HEK293 (cell line): ENCODE data around the gene CHRNA5.

Experiments
- CTCF ChIA-PET: fragments of 350-600 bp; formaldehyde crosslinking; extraction: SDS; loops from one replicate; lab custom pipeline; 2021; ENCODE audit warnings: antibody characterized with exemption; lab: Yijun Ruan, JAX
- POLR2A ChIA-PET: fragments of 300-600 bp; formaldehyde crosslinking; extraction: SDS; loops from one replicate; lab custom pipeline; 2020; ENCODE audit warnings: antibody characterized with exemption, inconsistent platforms; lab: Yijun Ruan, JAX
- H3K27ac ChIP-seq: fragments of 200-500 bp; sonication (Bioruptor generic); 2 replicates; pipeline ENCODE4 v1.5.1; 2014; ENCODE audit warnings: low read depth, low read length, control low read depth, inconsistent platforms; ENCODE audit errors: extremely low read depth
- H3K36me3 ChIP-seq, 2 experiments: fragments of 200-500 bp in 1 of 2; sonication (Bioruptor generic) in 1 of 2; 1 replicate in 1 of 2; 2 replicates in 1 of 2; pipeline ENCODE4 v1.5.1; 2014 to 2017; ENCODE audit warnings: inconsistent platforms in 2 of 2, low read length in 2 of 2; ENCODE audit not compliant: control insufficient read depth in 2 of 2, insufficient read depth in 1 of 2
- H3K4me1 ChIP-seq: fragments of 200-500 bp; sonication (Bioruptor generic); 2 replicates; pipeline ENCODE4 v1.5.1; 2014; ENCODE audit warnings: mild to moderate bottlenecking, low read length, inconsistent platforms; ENCODE audit not compliant: control insufficient read depth, insufficient read depth
- H3K4me3 ChIP-seq: 2 replicates; pipeline ENCODE4 v1.5.1; 2011; ENCODE audit warnings: low read depth, mild to moderate bottlenecking, control low read depth, low read length, moderate library complexity
- H3K9me3 ChIP-seq: fragments of 200-500 bp; sonication (Bioruptor generic); 2 replicates; pipeline ENCODE4 v1.5.1; 2014; ENCODE audit warnings: low read depth, low read length, inconsistent platforms; ENCODE audit not compliant: control insufficient read depth, insufficient read depth
- BCL11A ChIP-seq: fragments of 450-650 bp; formaldehyde crosslinking; IDR thresholded peaks from 2 replicates; pipeline ENCODE4 v1.5.1; 2016; ENCODE audit warnings: low read depth, missing biosample characterization, missing genetic modification characterization
- MYNN ChIP-seq: fragments of 450-650 bp; formaldehyde crosslinking; IDR thresholded peaks from 2 replicates; pipeline ENCODE4 v1.5.1; 2016; ENCODE audit warnings: missing biosample characterization, missing genetic modification characterization, borderline replicate concordance
- ZEB2 ChIP-seq: fragments of 450-650 bp; formaldehyde crosslinking; IDR thresholded peaks from 2 replicates; pipeline ENCODE4 v1.5.1; 2016; ENCODE audit warnings: missing biosample characterization, missing genetic modification characterization
- ZNF155 ChIP-seq: fragments of 450-650 bp; formaldehyde crosslinking; IDR thresholded peaks from 2 replicates; pipeline ENCODE4 v1.5.1; 2016; ENCODE audit warnings: missing biosample characterization, missing genetic modification characterization
- ZNF221 ChIP-seq: fragments of 450-650 bp; formaldehyde crosslinking; IDR thresholded peaks from 2 replicates; pipeline ENCODE4 v1.5.1; 2017; ENCODE audit warnings: missing biosample characterization, missing genetic modification characterization, borderline replicate concordance
- ZNF302 ChIP-seq: fragments of 450-650 bp; formaldehyde crosslinking; IDR thresholded peaks from 2 replicates; pipeline ENCODE4 v1.5.1; 2016; ENCODE audit warnings: missing biosample characterization, missing genetic modification characterization, low read depth
- ZNF560 ChIP-seq: fragments of 450-650 bp; formaldehyde crosslinking; IDR thresholded peaks from 2 replicates; pipeline ENCODE4 v1.5.1; 2017; ENCODE audit warnings: missing biosample characterization, missing genetic modification characterization, borderline replicate concordance
- ZNF585B ChIP-seq: fragments of 450-650 bp; formaldehyde crosslinking; IDR thresholded peaks from 2 replicates; pipeline ENCODE4 v1.5.1; 2016; ENCODE audit warnings: missing biosample characterization, missing genetic modification characterization
- ZNF610 ChIP-seq: fragments of 450-650 bp; formaldehyde crosslinking; IDR thresholded peaks from 2 replicates; pipeline ENCODE4 v1.5.1; 2016; ENCODE audit warnings: missing biosample characterization, missing genetic modification characterization, borderline replicate concordance
- ZSCAN23 ChIP-seq: fragments of 450-650 bp; formaldehyde crosslinking; IDR thresholded peaks from 2 replicates; pipeline ENCODE4 v1.5.1; 2016; ENCODE audit warnings: missing biosample characterization, missing genetic modification characterization
- TF ChIP-seq, protein P1 (sequence below): fragments of 450-650 bp; formaldehyde crosslinking; IDR thresholded peaks from 2 replicates; pipeline ENCODE4 v1.5.1; 2017; ENCODE audit warnings: missing biosample characterization, missing genetic modification characterization
- TF ChIP-seq, protein P2 (sequence below): fragments of 450-650 bp; formaldehyde crosslinking; IDR thresholded peaks from 2 replicates; pipeline ENCODE4 v1.5.1; 2016; ENCODE audit warnings: missing biosample characterization, missing genetic modification characterization
- TF ChIP-seq, protein P3 (sequence below): fragments of 450-650 bp; formaldehyde crosslinking; IDR thresholded peaks from 2 replicates; pipeline ENCODE4 v1.5.1; 2016; ENCODE audit warnings: missing biosample characterization, missing genetic modification characterization
- TF ChIP-seq, protein P4 (sequence below): fragments of 450-650 bp; IDR thresholded peaks from 2 replicates; pipeline ENCODE4 v1.5.1; 2018; ENCODE audit warnings: missing biosample characterization, missing genetic modification characterization
- TF ChIP-seq, protein P5 (sequence below): fragments of 450-650 bp; formaldehyde crosslinking; IDR thresholded peaks from 2 replicates; pipeline ENCODE4 v1.5.1; 2016; ENCODE audit warnings: missing biosample characterization, missing genetic modification characterization

Gene CHRNA5

DNA sequence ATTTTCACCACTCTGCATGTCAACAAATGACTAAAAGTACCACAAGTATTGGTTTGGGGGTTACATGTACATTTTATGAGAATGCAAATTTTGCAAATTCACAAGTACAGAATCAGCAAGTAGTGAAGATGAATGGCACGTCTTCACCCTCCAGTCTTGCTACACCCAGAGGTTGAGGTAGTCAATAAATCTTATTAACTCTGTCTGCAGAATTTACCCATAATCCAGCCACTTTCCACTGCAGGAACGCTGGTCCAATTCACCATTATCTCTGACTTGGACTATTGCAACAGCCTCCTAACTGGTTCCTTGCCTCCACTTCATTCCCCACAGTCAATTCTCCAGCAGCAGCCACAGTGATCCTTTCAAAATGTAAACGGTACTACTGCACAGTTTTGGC lies 14.5 kb upstream of the CHRNA5 start:
- ChIA-PET CTCF (no interaction called here), POLR2A (interaction anchor here (0.6 to 3.3 kb wide), 3 partner anchors 10 to 112 kb away, joined by 3 to 23 read pairs (median 20); partner anchors contain the start of genes CHRNA5 and PSMA4)
- H3K4me1 ChIP-seq: no peaks in the 10 kb centered on the region
- no peak overlapping the region for H3K4me3 ChIP-seq
- H3K36me3 ChIP-seq: peaks cover 46 to 55% of the 10 kb centered on the region in 2 experiments
- H3K9me3 ChIP-seq: no peaks in the 10 kb centered on the region
- TF ChIP-seq, protein P1, sequence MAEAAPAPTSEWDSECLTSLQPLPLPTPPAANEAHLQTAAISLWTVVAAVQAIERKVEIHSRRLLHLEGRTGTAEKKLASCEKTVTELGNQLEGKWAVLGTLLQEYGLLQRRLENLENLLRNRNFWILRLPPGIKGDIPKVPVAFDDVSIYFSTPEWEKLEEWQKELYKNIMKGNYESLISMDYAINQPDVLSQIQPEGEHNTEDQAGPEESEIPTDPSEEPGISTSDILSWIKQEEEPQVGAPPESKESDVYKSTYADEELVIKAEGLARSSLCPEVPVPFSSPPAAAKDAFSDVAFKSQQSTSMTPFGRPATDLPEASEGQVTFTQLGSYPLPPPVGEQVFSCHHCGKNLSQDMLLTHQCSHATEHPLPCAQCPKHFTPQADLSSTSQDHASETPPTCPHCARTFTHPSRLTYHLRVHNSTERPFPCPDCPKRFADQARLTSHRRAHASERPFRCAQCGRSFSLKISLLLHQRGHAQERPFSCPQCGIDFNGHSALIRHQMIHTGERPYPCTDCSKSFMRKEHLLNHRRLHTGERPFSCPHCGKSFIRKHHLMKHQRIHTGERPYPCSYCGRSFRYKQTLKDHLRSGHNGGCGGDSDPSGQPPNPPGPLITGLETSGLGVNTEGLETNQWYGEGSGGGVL: no peak
- TF ChIP-seq, protein P2, sequence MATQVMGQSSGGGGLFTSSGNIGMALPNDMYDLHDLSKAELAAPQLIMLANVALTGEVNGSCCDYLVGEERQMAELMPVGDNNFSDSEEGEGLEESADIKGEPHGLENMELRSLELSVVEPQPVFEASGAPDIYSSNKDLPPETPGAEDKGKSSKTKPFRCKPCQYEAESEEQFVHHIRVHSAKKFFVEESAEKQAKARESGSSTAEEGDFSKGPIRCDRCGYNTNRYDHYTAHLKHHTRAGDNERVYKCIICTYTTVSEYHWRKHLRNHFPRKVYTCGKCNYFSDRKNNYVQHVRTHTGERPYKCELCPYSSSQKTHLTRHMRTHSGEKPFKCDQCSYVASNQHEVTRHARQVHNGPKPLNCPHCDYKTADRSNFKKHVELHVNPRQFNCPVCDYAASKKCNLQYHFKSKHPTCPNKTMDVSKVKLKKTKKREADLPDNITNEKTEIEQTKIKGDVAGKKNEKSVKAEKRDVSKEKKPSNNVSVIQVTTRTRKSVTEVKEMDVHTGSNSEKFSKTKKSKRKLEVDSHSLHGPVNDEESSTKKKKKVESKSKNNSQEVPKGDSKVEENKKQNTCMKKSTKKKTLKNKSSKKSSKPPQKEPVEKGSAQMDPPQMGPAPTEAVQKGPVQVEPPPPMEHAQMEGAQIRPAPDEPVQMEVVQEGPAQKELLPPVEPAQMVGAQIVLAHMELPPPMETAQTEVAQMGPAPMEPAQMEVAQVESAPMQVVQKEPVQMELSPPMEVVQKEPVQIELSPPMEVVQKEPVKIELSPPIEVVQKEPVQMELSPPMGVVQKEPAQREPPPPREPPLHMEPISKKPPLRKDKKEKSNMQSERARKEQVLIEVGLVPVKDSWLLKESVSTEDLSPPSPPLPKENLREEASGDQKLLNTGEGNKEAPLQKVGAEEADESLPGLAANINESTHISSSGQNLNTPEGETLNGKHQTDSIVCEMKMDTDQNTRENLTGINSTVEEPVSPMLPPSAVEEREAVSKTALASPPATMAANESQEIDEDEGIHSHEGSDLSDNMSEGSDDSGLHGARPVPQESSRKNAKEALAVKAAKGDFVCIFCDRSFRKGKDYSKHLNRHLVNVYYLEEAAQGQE (tag by site-specific recombination): no peak
- TF ChIP-seq ZEB2 (tag by site-specific recombination): no peak
- no peak for TF ChIP-seq ZSCAN23 (tag by site-specific recombination)
- no peak for TF ChIP-seq ZNF560
- TF ChIP-seq ZNF302 (tag by site-specific recombination): no peak
- no peak for TF ChIP-seq ZNF585B (tag by site-specific recombination)
- TF ChIP-seq ZNF221 (tag by site-specific recombination): no peak
- no peak for TF ChIP-seq MYNN (tag by site-specific recombination)
- no peak for TF ChIP-seq BCL11A (tag by site-specific recombination)
- TF ChIP-seq, protein P3, sequence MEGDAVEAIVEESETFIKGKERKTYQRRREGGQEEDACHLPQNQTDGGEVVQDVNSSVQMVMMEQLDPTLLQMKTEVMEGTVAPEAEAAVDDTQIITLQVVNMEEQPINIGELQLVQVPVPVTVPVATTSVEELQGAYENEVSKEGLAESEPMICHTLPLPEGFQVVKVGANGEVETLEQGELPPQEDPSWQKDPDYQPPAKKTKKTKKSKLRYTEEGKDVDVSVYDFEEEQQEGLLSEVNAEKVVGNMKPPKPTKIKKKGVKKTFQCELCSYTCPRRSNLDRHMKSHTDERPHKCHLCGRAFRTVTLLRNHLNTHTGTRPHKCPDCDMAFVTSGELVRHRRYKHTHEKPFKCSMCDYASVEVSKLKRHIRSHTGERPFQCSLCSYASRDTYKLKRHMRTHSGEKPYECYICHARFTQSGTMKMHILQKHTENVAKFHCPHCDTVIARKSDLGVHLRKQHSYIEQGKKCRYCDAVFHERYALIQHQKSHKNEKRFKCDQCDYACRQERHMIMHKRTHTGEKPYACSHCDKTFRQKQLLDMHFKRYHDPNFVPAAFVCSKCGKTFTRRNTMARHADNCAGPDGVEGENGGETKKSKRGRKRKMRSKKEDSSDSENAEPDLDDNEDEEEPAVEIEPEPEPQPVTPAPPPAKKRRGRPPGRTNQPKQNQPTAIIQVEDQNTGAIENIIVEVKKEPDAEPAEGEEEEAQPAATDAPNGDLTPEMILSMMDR (tag by site-specific recombination): no peak
- TF ChIP-seq, protein P4, sequence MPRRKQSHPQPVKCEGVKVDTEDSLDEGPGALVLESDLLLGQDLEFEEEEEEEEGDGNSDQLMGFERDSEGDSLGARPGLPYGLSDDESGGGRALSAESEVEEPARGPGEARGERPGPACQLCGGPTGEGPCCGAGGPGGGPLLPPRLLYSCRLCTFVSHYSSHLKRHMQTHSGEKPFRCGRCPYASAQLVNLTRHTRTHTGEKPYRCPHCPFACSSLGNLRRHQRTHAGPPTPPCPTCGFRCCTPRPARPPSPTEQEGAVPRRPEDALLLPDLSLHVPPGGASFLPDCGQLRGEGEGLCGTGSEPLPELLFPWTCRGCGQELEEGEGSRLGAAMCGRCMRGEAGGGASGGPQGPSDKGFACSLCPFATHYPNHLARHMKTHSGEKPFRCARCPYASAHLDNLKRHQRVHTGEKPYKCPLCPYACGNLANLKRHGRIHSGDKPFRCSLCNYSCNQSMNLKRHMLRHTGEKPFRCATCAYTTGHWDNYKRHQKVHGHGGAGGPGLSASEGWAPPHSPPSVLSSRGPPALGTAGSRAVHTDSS: no peak
- no peak for TF ChIP-seq ZNF610
- TF ChIP-seq ZNF155 (tag by site-specific recombination): no peak
- TF ChIP-seq, protein P5, sequence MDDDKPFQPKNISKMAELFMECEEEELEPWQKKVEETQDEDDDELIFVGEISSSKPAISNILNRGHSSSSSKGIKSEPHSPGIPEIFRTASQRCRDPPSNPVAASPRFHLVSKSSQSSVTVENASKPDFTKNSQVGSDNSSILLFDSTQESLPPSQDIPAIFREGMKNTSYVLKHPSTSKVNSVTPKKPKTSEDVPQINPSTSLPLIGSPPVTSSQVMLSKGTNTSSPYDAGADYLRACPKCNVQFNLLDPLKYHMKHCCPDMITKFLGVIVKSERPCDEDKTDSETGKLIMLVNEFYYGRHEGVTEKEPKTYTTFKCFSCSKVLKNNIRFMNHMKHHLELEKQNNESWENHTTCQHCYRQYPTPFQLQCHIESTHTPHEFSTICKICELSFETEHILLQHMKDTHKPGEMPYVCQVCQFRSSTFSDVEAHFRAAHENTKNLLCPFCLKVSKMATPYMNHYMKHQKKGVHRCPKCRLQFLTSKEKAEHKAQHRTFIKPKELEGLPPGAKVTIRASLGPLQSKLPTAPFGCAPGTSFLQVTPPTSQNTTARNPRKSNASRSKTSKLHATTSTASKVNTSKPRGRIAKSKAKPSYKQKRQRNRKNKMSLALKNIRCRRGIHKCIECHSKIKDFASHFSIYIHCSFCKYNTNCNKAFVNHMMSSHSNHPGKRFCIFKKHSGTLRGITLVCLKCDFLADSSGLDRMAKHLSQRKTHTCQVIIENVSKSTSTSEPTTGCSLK (tag by site-specific recombination): no peak
- TF ChIP-seq, all 188 proteins: peak for 0
- no peak overlapping the region for H3K27ac ChIP-seq
